ENCODE results near the gene RAP1GDS1.
A peak's percentile ranks its signal among the peaks of the same experiment; 100 is the strongest.

Gene RAP1GDS1, protein sequence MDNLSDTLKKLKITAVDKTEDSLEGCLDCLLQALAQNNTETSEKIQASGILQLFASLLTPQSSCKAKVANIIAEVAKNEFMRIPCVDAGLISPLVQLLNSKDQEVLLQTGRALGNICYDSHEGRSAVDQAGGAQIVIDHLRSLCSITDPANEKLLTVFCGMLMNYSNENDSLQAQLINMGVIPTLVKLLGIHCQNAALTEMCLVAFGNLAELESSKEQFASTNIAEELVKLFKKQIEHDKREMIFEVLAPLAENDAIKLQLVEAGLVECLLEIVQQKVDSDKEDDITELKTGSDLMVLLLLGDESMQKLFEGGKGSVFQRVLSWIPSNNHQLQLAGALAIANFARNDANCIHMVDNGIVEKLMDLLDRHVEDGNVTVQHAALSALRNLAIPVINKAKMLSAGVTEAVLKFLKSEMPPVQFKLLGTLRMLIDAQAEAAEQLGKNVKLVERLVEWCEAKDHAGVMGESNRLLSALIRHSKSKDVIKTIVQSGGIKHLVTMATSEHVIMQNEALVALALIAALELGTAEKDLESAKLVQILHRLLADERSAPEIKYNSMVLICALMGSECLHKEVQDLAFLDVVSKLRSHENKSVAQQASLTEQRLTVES

DNA sequence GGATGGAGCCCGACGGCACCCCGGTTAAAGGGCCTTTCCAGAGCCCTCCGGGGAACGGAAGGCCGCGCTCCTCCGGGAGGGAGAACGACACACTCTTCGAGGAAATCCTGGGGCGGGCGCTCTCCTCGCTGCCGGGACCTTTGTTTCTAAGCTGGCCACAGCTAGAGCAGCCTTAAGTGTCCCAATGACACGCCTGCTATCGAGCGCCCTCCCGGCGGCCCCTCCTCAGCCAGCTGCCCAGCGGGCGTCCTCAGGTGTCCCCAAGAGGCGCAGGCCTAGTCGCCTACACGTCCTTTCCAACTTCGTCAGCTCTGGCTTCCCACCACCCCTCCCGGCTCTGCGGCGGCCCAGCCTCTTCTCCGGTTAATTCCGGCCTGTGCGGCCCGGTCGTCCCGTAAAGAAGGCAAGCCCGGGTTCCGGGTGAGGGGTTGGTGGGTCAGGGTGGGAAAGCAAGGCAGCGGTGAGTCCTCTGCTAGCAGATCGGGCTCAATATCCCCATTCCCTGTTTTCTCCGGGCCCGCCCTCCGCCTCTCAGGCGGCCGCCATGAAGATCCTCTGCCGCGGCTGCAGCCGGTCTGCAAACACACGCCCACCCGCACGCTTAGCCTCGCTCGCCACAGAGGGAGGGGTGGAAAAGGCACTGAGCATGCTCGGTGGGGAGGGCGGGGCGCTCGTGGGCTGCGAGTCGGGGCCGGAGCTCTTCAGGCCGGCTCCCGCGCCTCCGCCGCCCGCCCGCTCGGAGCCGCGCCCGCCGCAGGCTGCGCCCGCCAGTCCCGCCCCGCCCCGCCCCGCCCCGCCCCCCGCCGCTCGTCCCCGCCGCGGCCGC lies at the start of gene RAP1GDS1:
Gene RAP1GDS1, plus strand, starts transcription at position 806 of the 826 bp plus-strand sequence. CDS start 182 bp downstream, outside the sequence.
- Histone ChIP-seq H3K9me3 (ENCODE audit: control insufficient read depth, insufficient read depth, low read length) (no peaks in the 10 kb centered on the region), H3K27me3 (ENCODE audit: control insufficient read depth, insufficient read depth, low read length) (no peaks in the 10 kb centered on the region), H3K4me3 (ENCODE audit: low read depth, low read length) (peak within 1 kb of the TSS; percentile 93), H3K4me1 (ENCODE audit: control insufficient read depth, insufficient read depth, low read length) (peaks cover 20% of the 10 kb centered on the region), H3K36me3 (ENCODE audit: control insufficient read depth, insufficient read depth, low read length) (no peaks in the 10 kb centered on the region), H3K9ac (ENCODE audit: low read depth, low read length) (peak within 1 kb of the TSS; percentile 96), H3K27ac (ENCODE audit: low read depth, low read length) (peak within 1 kb of the TSS; percentile 97)

DNA sequence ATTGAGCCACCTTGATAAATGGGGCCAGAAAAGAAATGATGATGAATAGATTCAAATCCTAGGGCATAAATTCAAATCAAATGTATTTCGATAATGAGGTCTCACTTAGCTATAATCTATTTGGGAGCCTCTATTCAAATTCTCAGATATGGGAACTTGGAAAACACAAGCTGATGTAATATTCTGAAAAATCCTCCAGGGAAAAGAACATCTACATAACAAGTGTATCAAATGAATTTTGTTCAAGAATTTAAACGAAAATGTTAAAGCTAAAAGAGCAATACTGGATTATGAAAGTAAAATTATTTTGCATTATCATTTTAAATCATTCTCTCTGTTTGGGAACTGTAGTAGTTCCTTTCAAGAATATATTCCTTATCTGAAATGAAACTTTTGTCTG lies 38.9 kb upstream of the RAP1GDS1 start:
- H3K27me3 ChIP-seq (ENCODE audit: control insufficient read depth, insufficient read depth, low read length), result no peaks in the 10 kb centered on the region
- no peaks in the 10 kb centered on the region for H3K9me3 ChIP-seq (ENCODE audit: control insufficient read depth, insufficient read depth, low read length)
- H3K9ac ChIP-seq (ENCODE audit: low read depth, low read length), result no peak overlapping the region
- H3K27ac ChIP-seq (ENCODE audit: low read depth, low read length), result no peak overlapping the region
- H3K4me3 ChIP-seq (ENCODE audit: low read depth, low read length), result no peak overlapping the region
- H3K36me3 ChIP-seq (ENCODE audit: control insufficient read depth, insufficient read depth, low read length), result no peaks in the 10 kb centered on the region
- H3K4me1 ChIP-seq (ENCODE audit: control insufficient read depth, insufficient read depth, low read length), result no peaks in the 10 kb centered on the region

DNA sequence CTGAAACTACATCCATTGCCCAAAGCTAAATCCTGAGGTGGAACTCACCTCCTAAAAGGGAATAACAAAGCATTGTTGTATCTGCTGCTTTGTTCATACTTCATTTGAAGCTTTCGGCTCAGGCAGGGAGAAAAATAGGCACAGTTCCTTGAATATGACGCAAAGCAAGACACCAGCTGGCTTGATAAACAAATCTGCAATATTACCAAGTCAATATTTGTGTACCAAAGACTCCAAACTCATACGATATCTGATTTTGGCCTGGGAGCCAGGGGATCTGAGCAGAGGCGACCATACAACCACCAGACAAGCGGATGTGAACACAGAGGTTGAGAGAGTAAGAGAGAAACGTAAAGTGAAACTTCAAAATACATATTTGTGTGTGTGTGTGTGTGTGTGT lies 34.8 kb upstream of the RAP1GDS1 start:
- H3K27me3 ChIP-seq (ENCODE audit: control insufficient read depth, insufficient read depth, low read length), result no peaks in the 10 kb centered on the region
- H3K27ac ChIP-seq (ENCODE audit: low read depth, low read length), result no peak overlapping the region
- no peaks in the 10 kb centered on the region for H3K36me3 ChIP-seq (ENCODE audit: control insufficient read depth, insufficient read depth, low read length)
- no peak overlapping the region for H3K4me3 ChIP-seq (ENCODE audit: low read depth, low read length)
- H3K4me1 ChIP-seq (ENCODE audit: control insufficient read depth, insufficient read depth, low read length), result no peaks in the 10 kb centered on the region
- H3K9ac ChIP-seq (ENCODE audit: low read depth, low read length), result no peak overlapping the region
- H3K9me3 ChIP-seq (ENCODE audit: control insufficient read depth, insufficient read depth, low read length), result no peaks in the 10 kb centered on the region

DNA sequence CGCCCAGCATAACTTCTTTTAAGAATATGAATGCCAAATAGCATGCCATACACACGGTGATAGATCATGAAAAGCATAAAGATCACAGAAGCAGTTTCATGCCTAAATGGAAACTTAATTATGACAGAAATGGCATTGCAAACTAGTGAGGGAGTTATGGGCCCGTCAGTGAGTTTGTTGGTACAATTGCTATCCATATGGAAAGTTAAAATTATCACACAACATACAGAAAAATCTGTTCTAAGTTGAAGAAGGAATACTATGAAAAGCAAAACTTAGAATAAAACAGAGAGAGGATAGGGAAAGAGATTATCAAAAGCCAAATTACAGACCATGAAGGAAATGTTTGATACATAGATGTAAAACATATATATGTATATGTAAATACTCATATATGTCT lies 30.2 kb upstream of the RAP1GDS1 start:
- Histone ChIP-seq H3K27me3 (ENCODE audit: control insufficient read depth, insufficient read depth, low read length) (no peaks in the 10 kb centered on the region), H3K4me1 (ENCODE audit: control insufficient read depth, insufficient read depth, low read length) (no peaks in the 10 kb centered on the region), H3K9me3 (ENCODE audit: control insufficient read depth, insufficient read depth, low read length) (no peaks in the 10 kb centered on the region), H3K4me3 (ENCODE audit: low read depth, low read length) (no peak overlapping the region), H3K9ac (ENCODE audit: low read depth, low read length) (no peak overlapping the region), H3K36me3 (ENCODE audit: control insufficient read depth, insufficient read depth, low read length) (no peaks in the 10 kb centered on the region), H3K27ac (ENCODE audit: low read depth, low read length) (no peak overlapping the region)

DNA sequence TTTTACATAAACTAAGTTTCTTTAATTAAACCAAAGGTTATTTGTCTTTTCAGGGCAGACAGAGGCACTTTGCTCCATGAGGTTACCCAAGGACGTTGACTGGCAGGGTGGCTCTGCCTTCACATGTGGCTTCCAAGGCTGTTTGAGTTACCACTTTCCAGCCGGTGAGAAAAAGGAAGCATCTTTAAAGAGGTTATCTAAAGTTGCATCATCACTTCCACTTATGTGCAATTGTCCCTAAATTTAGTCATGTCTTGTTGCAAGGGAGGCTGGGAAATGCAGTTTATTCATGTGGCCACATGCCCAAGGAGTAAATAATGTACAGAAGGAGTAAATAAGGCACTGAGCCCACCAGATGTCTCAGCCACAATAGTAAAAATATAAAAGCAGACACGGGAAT lies 29.0 kb upstream of the RAP1GDS1 start:
- H3K36me3 ChIP-seq (ENCODE audit: control insufficient read depth, insufficient read depth, low read length), result no peaks in the 10 kb centered on the region
- H3K9me3 ChIP-seq (ENCODE audit: control insufficient read depth, insufficient read depth, low read length), result no peaks in the 10 kb centered on the region
- no peaks in the 10 kb centered on the region for H3K27me3 ChIP-seq (ENCODE audit: control insufficient read depth, insufficient read depth, low read length)
- H3K4me1 ChIP-seq (ENCODE audit: control insufficient read depth, insufficient read depth, low read length), result no peaks in the 10 kb centered on the region
- no peak overlapping the region for H3K4me3 ChIP-seq (ENCODE audit: low read depth, low read length)
- H3K27ac ChIP-seq (ENCODE audit: low read depth, low read length), result no peak overlapping the region
- H3K9ac ChIP-seq (ENCODE audit: low read depth, low read length), result no peak overlapping the region

DNA sequence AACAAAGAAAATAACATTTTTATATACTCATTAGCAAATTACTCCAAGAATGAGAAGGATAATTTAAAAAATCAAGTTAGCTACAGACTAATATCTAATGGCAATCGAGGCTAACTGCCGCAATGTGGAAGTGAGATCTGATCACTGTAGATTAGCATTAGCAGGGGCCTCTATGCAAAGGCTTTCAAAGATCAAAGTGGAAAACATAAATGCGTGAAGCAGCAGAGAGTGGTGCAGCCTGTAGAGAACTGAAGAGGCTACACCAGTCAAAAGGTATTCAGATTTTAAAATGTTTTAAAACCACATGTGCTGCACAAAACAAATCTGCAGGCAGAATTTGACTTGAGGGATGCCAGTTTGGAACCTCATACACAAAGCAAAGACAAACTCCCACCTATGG lies 24.0 kb upstream of the RAP1GDS1 start:
- no peak overlapping the region for H3K4me3 ChIP-seq (ENCODE audit: low read depth, low read length)
- H3K4me1 ChIP-seq (ENCODE audit: control insufficient read depth, insufficient read depth, low read length), result peaks cover 8% of the 10 kb centered on the region; the same call in 1 of the 2 replicates
- H3K27ac ChIP-seq (ENCODE audit: low read depth, low read length), result no peak overlapping the region
- no peak overlapping the region for H3K9ac ChIP-seq (ENCODE audit: low read depth, low read length)
- H3K9me3 ChIP-seq (ENCODE audit: control insufficient read depth, insufficient read depth, low read length), result no peaks in the 10 kb centered on the region
- H3K27me3 ChIP-seq (ENCODE audit: control insufficient read depth, insufficient read depth, low read length), result no peaks in the 10 kb centered on the region
- H3K36me3 ChIP-seq (ENCODE audit: control insufficient read depth, insufficient read depth, low read length), result no peaks in the 10 kb centered on the region

DNA sequence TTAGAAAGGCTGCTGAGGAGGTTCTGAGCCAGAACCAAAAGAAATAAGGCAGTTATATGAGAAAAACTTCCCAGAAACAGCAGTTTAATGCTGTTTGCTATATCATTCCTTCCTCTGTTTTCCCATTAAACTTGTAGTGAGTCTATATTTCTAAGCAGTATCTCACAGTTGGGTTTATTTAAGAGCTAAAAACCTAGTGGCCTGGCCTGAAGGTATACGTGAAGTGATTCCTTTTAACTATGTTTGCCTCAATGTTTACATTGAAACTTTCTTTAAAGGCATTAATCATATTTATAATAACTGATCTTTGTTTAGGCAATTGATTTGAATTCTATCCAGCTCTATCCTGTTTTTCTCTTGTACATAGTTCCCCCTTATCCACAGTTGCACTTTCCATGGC lies 19.1 kb upstream of the RAP1GDS1 start:
- Histone ChIP-seq H3K27me3 (ENCODE audit: control insufficient read depth, insufficient read depth, low read length) (no peaks in the 10 kb centered on the region), H3K9ac (ENCODE audit: low read depth, low read length) (no peak overlapping the region), H3K9me3 (ENCODE audit: control insufficient read depth, insufficient read depth, low read length) (no peaks in the 10 kb centered on the region), H3K4me1 (ENCODE audit: control insufficient read depth, insufficient read depth, low read length) (peaks cover 8% of the 10 kb centered on the region; the same call in 1 of the 2 replicates), H3K4me3 (ENCODE audit: low read depth, low read length) (no peak overlapping the region), H3K27ac (ENCODE audit: low read depth, low read length) (no peak overlapping the region), H3K36me3 (ENCODE audit: control insufficient read depth, insufficient read depth, low read length) (no peaks in the 10 kb centered on the region)

DNA sequence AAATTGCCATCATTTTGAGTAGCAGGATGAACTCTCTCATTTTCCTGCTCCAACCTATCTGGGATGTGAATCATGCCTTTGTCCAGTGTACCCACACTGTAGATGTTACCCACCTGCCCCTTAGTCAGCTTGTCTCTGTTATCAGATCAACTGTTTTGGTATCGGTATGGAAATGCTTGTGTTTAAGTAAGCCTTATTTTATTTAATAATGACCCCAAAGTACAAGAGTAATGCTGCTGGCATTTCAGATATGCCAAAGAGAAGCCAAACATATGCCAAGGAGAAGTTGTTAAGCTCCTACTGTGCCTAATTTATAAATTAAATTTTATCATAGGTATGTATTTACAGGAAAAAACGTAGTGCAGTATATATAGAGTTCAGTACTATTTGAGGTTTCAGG lies 18.6 kb upstream of the RAP1GDS1 start:
- Histone ChIP-seq H3K36me3 (ENCODE audit: control insufficient read depth, insufficient read depth, low read length) (no peaks in the 10 kb centered on the region), H3K4me1 (ENCODE audit: control insufficient read depth, insufficient read depth, low read length) (peaks cover 8% of the 10 kb centered on the region; the same call in 1 of the 2 replicates), H3K4me3 (ENCODE audit: low read depth, low read length) (no peak overlapping the region), H3K27me3 (ENCODE audit: control insufficient read depth, insufficient read depth, low read length) (no peaks in the 10 kb centered on the region), H3K9me3 (ENCODE audit: control insufficient read depth, insufficient read depth, low read length) (no peaks in the 10 kb centered on the region), H3K27ac (ENCODE audit: low read depth, low read length) (no peak overlapping the region), H3K9ac (ENCODE audit: low read depth, low read length) (no peak overlapping the region)

DNA sequence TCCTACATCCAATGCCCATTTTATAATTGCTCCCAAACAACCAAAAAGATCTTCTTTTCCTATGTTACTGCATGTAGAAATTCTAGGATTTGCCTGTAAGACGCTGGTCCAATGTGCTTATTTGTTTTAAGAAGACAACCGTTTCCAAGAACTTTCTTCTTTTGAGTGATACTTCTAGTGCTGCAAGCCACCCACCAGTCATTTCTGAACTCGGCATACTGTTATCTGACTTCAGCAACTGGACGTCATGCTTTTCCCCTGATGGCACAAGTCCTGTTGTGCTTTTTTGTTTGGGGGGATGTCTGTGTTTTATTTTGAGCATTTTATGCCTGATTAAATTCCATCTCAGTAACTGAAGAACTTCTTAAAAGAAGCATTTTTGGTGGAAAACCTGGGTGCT lies 16.0 kb upstream of the RAP1GDS1 start:
- H3K9me3 ChIP-seq (ENCODE audit: control insufficient read depth, insufficient read depth, low read length), result no peaks in the 10 kb centered on the region
- no peak overlapping the region for H3K4me3 ChIP-seq (ENCODE audit: low read depth, low read length)
- no peaks in the 10 kb centered on the region for H3K36me3 ChIP-seq (ENCODE audit: control insufficient read depth, insufficient read depth, low read length)
- H3K9ac ChIP-seq (ENCODE audit: low read depth, low read length), result no peak overlapping the region
- H3K4me1 ChIP-seq (ENCODE audit: control insufficient read depth, insufficient read depth, low read length), result no peaks in the 10 kb centered on the region
- no peaks in the 10 kb centered on the region for H3K27me3 ChIP-seq (ENCODE audit: control insufficient read depth, insufficient read depth, low read length)
- H3K27ac ChIP-seq (ENCODE audit: low read depth, low read length), result no peak overlapping the region

DNA sequence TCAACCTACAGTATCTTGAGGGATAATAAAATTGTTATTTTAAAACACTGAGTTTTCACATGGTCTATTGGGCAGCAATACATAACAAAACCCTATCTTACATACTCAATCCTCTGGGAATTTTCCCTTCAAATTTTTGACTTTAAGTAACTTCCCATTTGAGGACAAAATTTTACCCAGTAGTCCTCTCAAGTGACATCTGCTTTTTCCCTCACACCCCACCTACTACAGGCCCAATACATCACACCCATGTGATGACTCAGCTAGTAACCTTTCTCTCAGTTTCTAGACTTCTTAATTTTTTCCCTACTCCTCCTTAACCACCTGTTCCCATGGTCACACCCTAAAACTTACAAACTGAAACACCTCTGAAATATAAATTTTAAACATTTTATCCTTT lies 12.2 kb upstream of the RAP1GDS1 start:
- no peaks in the 10 kb centered on the region for H3K4me1 ChIP-seq (ENCODE audit: control insufficient read depth, insufficient read depth, low read length)
- no peak overlapping the region for H3K4me3 ChIP-seq (ENCODE audit: low read depth, low read length)
- no peaks in the 10 kb centered on the region for H3K36me3 ChIP-seq (ENCODE audit: control insufficient read depth, insufficient read depth, low read length)
- H3K27ac ChIP-seq (ENCODE audit: low read depth, low read length), result no peak overlapping the region
- H3K9ac ChIP-seq (ENCODE audit: low read depth, low read length), result no peak overlapping the region
- no peaks in the 10 kb centered on the region for H3K9me3 ChIP-seq (ENCODE audit: control insufficient read depth, insufficient read depth, low read length)
- no peaks in the 10 kb centered on the region for H3K27me3 ChIP-seq (ENCODE audit: control insufficient read depth, insufficient read depth, low read length)

DNA sequence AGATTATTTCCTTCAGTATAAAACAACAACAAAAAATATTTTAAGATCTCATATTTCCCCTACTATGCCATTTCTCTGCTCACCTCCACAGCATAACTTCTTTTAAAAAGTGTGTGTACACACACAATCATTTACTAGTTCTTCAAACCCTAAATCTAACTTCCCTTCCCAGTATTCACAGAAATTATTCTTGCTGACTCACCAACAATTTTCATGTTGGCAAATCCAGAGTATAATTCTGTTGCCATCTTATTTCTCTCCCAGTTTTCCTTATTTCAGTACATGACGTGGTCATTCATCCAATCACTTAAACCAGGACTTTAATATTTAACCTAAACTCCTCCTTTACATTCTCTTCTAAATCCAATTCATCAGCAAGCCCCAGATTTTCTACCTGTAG lies 11.4 kb upstream of the RAP1GDS1 start:
- Histone ChIP-seq H3K27me3 (ENCODE audit: control insufficient read depth, insufficient read depth, low read length) (no peaks in the 10 kb centered on the region), H3K36me3 (ENCODE audit: control insufficient read depth, insufficient read depth, low read length) (no peaks in the 10 kb centered on the region), H3K9me3 (ENCODE audit: control insufficient read depth, insufficient read depth, low read length) (no peaks in the 10 kb centered on the region), H3K4me3 (ENCODE audit: low read depth, low read length) (no peak overlapping the region), H3K9ac (ENCODE audit: low read depth, low read length) (no peak overlapping the region), H3K4me1 (ENCODE audit: control insufficient read depth, insufficient read depth, low read length) (no peaks in the 10 kb centered on the region), H3K27ac (ENCODE audit: low read depth, low read length) (no peak overlapping the region)
